Retina (tissue), 1 donor: ENCODE measurements around the gene FAM78B.

ENCODE experiments used
- DNase-seq: peaks from one replicate; pipeline ENCODE4 v3.0.0-alpha.2; 2016

FAM78B gene

DNA sequence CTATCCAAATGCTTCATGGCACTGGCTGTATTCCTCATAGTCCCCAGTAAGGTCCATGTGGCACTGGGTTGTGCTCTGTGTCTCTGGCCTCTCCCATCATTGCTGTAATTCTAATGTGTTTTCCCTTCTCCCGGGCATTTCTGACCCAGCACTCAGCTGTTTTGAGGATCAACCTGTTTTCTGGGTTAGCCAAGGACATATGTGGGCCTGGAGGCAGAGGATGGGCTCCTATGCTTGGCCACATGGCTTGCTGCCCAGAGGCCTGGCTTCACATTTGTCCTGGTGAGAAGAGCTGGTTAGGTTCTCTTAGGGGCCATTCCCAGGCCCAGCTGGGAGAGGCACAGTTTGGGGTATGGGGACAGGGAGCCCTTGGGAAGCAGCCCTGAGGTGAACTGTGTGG is 103.1 kb downstream of the FAM78B start:
- DNase-seq: no peak

DNA sequence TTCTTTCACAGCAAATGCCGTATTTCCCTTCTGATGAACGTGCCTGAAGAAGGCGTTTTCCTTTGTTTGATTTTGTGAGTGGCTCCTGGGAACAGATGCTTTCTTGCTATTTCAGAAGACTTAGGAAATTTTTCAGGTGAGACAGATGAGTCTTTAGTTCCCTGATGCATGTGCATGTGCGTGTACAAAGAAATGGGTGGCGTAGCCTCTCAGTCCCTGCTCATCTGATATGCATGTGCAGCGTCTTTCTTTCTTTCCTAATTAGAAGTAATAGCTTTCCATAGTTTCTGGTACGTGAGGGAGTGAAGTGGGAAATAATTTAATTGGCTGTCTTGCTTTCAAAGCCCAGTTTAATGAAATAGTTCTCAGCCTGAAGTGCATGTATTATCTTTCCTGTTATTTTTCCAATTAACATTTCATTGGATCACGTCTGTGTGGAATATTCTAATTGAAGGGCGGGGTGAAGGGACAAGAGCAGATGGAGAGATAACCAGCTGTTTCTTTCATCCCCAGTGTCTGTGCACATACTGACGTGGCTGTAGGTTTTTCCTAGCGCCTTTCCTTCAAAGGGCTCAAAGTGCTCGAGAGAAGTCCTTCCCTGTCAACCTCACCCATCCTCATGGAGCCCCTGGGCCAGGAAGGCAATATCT is 104.3 kb downstream of the FAM78B start:
- no peak for DNase-seq

DNA sequence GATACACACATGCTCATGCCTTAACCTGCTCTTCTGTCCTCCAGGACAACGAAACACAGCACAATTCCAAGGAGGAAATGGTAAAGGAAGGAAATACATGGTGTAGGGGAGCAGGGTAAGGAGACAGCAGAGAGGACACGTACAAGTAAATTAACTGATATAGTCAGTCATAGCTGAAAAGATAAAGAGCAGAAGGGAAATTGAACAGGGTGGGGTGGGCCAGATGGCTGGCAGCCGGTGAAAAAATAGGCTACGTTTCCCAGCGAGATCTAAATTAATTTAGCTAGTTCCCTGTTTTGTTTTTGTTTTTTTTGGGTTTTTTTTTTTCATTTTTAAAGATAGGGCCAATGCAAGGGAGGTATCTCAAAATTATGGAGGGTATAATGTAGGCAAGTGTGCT is 109.2 kb downstream of the FAM78B start:
- no peak for DNase-seq

DNA sequence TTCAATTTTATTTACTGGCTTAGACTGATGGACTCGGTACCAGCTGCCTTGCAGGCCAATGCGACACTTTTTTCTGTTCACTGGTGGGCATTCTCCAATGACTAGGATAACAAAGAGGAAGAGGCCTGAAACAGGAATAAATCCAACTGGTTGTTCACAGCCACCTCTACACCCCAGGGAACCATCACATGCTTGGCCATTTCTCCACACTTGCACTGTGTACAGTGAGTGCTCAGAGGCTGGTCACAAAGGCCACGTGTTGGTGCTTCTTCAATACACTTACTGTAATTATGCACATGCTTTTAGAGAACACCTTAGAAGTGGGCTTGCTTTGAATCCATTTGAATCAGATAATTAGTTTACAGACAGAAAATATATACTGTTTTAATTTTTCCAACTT is 113.4 kb downstream of the FAM78B start:
- DNase-seq: no peak

DNA sequence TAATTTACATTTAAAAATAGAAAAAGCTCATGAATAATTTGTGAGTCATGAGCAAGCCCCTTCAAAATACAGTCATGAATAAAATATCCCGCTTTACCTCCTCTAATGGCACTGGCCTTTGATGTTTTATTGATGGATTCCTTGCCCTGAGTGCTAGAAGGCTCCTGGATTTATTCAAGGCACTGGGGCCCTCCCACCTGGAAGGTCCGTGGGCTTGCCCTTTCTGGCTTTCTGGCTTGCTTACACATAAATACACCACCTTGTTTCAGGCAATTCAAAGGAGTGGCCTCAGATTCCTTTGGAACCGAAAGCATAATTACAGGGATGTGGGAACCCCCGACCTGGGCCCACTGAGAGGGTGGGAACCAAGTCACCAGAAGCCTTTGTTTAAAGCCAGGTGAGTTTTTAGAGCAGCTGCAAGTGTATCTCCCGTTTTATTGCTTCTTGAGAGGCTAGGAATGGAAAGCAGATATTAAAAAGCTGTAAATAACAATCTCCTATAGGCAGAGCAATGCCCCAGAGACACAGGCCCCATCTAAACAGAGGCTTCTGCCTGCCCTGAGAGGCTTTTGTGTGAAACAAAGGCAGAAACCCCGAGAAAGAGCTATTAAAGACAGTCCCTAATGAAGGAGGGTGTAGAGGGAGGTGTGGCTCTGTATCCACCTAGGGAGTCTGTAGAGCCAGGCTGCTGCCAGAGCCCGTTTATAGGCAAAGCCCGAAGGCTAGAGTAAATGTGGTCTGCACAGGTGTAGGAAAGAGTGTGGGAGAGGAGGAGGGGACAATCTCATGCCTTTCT is 126.4 kb downstream of the FAM78B start:
- peak; percentile 29 for DNase-seq

DNA sequence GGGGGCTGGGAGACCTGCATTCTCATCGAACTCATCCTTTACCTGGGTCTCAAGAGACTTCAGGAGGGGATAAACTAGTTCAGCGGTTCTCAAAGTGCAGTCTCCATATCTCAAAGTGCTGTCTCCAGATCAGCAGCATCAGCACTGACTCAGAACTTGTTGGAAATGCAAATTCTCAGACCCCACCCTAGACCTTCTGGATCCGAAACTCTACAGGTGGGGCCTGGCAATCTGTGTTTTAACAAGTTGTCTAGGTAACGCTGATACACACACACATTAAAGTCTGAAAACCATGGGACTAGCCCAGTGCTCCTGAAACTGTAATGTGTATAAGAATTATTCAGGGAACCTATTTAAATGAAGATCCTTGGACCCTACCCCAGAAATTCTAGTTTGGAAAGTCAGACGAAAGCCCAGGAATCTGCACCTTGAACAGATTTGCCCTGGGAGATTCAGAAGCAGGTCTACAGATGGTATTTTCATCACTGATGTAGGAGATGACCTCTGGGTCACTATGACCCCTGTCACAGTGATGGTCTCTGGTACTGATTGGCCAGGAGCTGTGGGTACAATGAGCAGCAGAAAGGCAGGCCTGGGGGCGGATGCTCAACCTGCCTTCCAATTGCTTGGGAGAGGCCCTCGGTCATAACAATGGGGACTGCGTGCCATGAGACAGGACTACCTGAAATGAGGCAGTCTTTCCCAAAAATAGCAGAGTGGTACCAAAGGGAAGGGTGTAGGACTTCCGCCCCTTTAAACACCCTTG is 127.2 kb downstream of the FAM78B start:
- peak; percentile 22 for DNase-seq

DNA sequence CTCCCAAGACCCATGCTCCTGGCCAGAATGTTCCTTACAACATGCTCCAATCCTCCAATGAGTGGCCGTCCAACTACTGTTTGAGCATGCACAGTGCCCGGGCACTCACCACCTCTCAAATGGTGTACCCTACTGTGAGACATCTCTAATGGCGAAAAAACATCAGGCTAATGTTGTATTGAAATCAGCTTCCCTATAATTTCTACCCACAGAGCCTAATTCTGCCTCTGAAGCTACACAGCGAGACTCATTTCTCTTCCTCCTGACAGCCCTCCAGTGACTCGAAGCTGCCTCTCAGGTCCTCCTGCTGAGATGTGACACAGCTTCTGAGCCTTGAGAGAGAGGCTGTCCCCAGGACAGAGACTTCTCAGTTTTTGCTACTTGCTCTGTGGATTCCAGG is 130.7 kb downstream of the FAM78B start:
- no peak for DNase-seq

DNA sequence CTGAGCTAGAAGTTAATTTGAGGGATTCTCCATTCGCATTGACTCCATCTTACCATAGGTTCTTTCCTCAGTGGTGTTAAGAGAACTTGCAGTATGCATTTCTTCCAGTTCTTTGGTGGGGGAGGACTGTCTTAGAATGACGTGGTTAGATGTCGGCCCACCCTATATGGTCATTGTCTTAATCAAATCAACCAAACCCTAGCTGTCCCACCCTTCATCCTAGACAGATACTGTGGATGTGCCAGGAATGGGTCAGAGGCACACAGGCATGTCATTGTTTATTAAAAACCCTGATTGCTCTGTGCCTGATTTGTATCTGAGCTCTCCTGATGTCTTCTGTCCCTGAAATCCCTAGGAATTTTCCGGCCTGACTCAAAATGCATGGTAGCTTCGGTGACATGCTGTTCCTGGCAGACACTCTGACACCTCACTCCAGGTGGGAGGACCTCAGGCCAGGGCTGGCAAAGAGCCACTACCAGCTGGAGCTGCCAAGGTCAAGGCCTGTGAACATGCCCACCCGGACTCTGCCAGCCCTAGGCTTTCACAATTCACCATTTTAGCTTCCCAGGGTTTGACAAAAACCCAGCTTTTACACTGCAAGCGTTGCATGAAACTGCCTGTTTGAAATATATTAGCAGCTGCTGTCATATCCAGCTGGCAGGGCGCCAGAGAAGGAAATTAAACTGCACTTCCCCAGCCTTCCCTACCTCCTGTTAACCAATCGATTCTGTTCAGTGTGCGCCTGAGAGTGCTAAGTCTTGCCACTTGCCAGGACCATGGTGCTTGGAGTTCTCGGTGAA is 134.0 kb downstream of the FAM78B start:
- DNase-seq: peak; percentile 12

DNA sequence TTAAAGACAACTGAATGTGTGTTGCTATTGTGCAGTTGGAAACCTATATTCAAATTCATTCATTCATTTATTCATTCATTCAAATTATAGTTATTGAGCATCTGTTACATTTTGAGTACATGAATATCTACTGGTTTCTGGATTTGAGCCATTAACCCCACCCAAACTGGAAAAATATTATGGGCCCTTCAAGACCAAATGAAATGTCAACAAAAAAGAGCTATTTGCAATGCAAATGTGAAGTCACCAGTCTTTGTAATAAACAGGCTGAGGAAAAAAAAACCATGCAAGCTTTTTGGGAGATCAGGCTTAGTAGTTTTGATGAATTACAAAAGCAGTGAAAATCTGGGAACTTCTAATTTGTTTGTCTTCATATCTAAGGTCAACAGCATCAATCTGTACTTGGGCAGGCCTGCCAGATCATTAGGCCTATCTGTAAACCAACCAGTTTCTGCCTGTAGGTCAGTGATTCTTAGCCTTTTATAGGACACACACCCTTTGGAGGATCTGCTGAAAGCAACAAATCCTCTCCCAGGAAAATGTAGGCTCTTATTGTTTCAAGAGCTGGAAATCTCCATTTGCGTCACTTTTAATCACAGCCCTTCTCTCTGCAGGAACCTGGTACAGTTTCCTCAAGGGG is 134.7 kb downstream of the FAM78B start:
- DNase-seq: no peak

DNA sequence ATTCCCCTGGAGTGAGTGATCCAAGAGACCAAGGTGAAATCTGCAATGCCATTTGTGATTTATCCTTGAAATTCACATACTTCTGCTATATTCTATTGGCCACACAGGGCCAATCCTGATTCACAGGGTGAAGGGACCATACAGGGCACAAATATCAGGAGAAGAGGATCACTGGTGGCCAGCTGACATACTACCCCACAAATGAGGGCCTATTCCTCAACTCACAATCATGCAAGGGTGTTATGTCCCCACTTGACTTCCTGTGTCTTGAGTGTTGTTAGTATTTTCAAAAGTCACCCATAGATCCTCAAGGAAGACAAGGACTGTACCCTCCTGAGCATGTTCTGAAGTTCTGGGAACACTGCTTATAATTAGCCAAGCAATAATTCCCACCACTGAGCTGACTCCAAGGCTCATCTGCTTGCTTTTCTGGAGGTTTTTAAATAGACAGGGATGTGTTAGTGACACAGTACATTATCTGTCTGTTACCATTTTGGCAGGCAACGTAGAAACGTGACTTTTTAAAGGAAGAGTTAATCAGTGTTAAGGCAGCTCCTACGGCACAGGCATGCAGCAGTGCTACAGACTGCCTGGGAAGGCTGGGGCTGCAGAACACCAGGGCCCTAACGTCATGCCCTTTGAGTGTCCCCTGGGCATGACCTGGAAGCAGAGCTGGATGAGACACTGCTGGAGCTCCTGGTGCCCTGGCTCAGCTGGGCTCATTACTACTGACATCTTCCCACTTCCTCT is 137.4 kb downstream of the FAM78B start:
- DNase-seq: no peak

DNA sequence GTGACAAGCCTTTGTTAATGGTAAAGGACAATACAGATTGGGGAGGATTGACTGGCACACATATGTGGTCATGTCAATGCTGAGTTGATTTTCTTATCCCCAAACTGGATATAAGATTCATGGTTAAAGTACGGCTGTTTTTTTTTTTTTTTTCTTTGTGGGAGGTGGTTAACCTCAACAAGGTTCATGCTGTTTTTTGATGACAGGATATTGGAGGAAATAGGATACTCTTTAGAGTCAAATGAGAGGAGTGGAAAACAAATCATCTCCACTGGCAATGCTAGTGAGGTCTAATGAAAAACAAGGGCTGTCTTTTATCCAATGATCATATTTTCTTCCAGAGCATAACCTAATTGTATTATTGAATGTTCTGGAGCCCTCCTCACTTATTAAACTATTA is 140.2 kb downstream of the FAM78B start:
- no peak for DNase-seq

DNA sequence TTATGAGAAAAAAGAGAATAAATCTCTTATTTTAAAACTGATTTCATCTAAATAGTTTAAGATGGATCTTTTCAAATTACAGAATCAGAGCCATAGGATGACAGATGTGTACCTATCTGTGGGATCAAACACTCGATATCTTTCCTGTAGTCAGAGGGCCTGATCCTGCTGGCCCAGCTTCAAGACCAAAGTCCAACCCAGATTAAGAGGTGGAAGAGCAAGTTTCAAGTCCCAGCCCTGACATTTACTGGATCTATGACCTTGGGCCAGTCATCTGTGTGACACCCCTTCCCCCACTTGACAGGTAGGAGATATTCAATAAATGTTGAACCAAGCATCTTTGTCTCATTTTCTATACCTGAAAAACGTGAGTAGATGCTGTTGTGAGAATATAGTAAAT is 140.7 kb downstream of the FAM78B start:
- DNase-seq: no peak

DNA sequence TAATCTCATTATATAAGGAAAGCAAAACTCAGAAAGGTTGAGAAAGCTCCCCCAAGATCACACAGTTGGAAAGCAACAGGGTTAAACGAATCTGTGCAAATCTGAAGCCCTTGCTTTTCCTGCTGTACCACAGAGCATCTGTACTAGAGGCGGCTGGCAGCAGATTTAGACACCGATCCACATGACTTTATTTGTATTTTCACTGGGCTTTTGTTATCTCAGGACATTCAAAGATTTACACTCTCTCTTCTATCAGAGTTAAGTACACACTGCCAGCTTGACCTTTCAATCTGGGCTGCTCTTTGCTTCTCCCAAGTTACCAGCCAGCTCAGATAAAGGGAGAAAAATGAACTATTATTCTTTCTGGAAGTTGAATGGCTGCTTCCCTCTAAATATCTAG is 146.6 kb downstream of the FAM78B start:
- no peak for DNase-seq
